Right hindlimb (tissue), 1 donor: ENCODE data around the gene COX6A2.
A peak's percentile ranks its signal among the peaks of the same experiment; 100 is the strongest.
"Not testable (repeated sequence)": the region's sequence is repeated elsewhere in the genome, so short reads cannot be mapped to it uniquely, and the experiment has no call there.

ENCODE experiments used
- DNase-seq: peaks from one replicate; pipeline ENCODE4 v3.0.0-alpha.2; 2018

The COX6A2 gene

DNA sequence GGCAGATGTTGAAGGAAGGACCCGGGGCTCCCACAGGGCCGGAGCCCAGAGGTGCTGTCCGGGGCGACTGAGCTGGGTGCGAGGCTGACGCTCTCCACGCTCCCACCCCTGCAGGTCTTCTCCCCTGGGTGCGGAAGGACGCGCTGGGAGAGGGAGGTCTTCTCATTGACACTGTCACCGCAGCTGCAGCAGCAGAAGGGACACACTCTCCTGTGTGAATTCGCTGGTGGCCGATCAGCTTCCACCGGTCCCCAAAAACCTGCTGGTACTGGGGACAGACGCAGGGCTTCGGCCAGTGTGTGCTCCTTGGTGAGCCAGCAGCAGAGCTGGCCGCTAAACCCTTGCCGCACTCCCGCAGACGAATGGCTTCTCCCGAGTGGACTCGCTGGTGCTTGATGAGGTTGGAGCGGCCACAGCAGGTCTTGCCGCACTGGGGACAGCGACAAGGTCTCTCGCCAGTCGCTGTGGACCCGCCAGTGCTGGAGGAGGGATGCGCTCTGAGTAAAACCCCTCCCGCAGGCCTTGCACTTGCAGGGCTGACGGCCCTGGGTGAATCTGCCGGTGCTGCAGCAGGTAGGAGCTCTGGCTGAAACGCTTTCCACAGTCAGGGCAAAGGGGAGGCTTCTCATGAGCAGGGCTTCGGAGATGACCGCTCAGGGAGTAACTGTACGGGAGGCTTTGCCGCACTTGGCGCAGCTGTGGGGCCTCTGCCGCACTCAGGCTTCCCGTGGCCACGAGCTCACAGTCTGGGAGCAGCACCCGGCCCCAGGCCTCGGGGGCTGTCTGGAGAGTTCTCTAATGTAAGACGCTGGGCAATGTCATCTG, 8.3 kb upstream of the COX6A2 start:
- DNase-seq, result no peak

DNA sequence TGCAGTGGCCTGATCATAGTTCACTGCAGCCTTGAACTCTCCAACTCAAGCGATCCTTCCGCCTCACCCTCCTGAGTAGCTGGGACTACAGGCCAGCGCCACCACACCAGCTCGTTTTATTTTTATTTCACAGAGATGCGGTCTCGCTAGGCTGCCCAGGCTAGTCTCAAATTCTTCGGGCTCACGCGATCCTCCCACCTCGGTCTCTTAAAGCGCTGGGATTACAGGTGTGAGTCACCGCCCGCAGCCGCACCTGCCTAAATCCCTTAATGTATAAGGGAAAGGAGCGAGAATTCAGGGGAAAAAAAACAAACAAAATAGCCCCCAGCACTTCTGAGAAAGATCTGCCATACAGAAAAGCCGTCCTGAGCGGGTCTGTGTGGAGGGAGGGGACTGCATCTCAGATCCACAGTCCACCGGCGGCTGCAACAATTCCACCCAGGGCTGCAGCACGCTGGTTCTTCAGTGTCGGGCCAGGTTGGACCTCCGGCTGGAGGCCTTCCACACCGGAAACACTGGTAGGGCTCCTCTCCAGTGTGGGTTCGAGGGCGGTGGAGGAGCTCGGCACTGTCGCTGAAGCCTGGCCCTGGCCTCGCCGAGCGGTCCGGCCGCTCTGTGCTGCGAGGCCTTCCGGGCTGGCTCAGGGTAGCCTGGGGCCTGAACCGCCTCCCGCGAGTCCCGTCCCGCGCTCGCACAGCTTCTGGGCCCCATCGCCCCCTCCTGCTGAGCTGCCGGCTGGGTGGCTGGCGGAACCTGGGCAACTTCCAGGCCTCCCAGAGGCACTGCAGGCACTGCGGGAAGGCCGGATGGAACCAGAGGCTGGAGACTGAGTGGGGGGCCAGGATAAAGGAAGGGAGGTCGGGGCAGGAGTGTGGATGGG, 7.4 kb upstream of the COX6A2 start:
- no peak for DNase-seq

DNA sequence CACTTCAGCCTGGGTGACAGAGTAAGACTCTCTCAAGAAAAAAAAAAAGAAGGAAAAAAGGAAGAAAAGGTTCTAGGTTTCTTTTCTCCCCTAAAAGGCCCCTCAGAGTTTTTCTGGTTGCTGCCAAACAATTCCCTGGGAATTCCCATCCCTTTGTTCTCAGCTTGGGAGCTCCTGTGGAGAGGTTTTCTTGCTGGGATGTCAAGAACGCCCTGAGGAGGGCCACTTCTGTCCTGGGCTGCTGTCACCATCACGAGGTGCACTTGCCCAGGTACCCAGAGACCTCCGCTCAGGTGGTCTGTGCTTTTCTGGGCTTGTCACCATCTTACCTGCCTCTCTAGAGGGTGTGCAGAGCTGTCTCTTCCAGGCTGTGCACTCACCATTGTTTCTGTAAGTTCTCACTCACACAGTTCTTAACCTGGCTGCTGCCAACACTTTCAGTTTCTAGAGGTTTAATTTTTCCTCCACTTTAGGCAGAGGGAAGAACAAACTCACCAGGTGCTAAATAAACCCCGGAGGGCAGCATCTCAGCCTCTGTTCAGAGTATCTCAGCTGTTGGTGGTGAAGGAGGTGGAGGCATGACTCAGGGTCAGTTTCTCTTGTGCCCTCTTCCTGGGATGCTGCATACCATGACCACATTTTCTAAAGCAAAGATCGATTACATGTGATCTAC, 2.4 kb upstream of the COX6A2 start:
- no peak for DNase-seq

DNA sequence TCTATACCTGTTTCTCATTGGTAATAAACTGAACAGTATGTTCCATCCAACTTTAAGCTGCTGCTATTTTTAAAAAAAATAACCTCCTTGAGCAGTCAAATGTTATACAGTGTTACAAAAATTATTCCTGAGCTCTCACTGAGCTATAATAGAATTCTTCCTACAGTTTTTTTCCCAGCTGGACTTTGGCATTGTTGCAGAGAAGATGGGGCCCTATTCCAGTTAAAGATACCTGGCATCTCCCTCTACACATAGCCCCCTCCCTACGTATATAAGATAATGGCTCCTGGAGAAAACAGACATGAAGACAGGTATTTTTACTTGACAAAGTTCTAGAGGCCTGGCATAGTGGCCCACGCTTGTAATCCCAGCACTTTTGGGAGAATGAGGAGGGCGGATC, 1.6 kb upstream of the COX6A2 start:
- DNase-seq, result no peak

DNA sequence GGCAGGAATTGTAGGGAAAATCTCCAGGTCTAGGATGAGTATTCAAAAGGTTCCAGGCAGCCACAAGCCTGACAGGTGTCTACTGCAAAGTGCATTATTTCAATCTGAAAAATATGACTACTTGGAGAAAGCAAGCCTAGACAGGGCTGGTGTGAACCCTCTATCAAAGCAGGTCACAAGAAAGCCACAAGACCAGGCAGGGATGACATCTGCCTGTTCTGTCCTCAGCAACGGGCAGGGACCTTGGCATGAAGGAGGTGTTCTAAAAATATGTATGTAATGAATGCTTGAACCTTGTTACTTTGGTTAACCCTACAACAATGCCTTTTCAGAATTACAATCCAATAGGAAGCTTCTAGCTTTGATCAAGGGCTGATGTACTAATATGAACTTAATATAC, 1.2 kb upstream of the COX6A2 start:
- DNase-seq, result no peak

DNA sequence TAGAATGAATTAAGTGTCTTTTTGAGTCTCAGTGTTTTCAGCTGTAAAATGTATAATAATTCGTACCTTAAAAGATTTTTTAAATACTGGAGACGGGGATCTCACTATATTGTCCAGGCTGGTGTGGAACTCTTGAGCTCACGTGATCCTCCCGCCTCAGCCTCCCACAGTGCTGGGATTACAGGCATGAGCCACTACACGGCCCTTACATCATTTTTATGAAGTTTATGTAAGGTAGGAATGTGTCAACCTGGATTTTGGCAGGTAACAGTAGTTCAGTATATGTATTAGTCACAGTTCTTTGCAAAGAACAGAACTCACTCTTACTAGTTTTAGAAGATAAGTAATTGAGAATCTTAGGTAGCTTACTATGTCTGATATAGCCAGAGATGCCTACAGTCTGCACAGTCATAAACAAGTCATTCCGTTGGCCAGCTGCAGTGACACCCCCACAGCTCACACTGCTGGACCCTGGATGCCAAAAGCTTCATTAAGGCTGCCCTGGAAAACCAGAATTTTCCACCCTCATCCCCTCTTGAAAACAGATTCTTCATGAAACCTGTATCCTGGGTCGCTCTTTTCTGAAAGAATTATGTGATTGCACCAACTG, 583 bp upstream of the COX6A2 start:
- no peak for DNase-seq

DNA sequence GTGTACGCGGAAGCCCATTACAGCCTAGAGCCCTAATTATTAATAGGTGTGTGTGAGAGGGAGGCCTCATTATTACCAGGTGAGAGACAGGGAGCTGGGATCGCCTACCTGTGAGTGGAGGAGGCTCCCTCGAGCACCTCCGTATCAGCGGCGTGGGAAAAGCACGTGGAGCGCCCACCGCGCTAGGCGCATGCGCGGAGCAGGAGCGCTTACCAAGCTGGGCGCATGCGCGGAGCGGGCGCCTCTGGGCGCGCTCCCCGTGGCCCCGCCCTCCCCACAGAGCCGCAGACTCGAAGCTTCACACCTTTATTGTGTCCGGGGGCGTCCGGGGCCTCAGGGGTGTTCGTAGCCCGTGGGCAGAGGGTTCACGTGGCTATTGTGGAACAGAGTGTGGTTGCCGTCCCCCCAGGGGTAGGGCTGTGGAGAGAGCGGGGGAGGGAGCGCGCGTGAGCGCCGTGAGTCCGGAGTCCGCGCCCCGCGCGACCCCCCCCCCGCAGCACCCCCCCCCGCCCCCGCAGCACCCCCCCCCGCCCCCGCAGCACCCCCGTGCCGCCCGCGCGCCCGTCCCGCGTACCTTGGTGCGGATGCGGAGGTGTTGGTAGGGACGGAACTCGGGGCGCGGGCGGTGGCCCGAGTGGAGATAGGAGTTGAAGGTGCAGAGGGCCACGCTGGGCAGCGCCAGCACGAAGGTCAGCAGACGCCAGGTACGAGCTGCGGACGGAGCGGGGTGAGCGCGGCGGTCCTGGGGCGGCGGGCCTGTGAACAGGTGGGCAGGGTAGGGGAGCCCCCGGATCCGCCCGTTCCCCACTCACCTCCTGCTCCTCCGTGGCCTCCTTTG, 500 bp downstream of the COX6A2 start:
- DNase-seq, result peak; percentile 72

DNA sequence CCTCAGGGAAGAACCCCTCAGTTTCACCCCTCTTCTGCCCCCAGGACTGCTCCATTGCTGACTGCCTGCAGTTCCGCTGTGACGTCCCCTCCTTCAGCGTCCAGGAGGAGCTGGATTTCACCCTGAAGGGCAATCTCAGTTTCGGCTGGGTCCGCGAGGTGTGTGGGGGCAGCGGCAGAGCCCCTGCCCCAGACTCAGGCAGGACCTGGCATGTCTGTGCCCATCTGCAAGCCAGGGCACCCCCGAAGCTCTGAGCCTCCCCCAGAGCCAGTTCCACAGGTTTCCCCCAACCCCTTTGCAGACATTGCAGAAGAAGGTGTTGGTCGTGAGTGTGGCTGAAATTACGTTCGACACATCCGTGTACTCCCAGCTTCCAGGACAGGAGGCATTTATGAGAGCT, 4.4 kb downstream of the COX6A2 start:
- DNase-seq, result no peak

DNA sequence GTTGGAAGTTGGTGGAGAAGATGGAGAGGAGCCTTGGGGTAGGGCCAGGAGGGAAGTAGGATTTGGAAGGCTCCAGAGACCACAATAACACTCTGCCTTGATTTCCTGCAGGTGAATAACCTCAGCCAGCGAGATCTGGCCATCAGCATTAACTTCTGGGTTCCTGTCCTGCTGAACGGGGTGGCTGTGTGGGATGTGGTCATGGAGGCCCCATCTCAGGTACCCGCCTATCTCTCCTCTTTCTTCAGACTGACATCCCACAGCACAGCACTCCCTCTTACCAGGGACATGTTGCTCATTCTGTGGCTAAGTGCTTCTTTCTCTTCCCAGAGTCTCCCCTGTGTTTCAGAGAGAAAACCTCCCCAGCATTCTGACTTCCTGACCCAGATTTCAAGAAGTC, 4.9 kb downstream of the COX6A2 start:
- no peak for DNase-seq

DNA sequence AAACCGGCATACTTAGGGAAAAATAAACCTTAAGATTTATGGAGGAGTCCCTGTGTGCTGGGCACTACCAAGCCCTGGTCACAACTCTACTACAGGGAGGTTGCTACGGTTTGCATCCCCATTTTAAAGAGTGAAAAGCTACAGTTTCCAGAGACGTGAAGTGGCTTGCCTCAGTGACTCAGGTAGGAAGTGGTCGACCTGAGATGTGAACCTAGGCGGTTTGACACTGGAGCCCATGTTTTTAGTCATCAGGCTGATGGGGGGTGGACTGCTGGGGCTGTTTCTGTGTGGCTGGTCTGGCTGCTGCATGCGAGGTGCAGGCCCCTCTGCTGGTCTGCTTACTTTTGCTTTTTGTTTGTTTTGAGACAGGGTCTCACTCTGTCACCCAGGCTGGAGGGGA, 6.6 kb downstream of the COX6A2 start:
- no peak for DNase-seq

DNA sequence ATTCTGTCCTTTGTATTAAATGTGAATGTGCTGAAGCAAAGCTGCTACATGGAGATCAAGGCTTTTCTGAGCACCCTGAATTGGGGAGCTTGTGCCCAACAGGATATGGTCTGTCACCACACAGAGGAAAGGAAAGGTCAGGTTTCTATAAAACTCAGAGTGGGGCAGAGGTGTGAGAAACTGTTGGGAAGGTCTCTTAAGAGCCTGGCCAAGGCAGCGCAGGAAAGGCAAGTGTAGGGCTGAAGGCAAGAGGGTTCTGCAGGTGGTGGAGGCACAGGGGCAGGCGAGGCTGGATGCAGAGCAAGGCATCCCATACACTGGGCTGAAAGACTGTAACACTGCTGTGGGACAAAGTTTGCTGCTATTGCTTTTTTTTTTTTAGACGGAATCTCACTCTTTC, 8.1 kb downstream of the COX6A2 start:
- no peak for DNase-seq

DNA sequence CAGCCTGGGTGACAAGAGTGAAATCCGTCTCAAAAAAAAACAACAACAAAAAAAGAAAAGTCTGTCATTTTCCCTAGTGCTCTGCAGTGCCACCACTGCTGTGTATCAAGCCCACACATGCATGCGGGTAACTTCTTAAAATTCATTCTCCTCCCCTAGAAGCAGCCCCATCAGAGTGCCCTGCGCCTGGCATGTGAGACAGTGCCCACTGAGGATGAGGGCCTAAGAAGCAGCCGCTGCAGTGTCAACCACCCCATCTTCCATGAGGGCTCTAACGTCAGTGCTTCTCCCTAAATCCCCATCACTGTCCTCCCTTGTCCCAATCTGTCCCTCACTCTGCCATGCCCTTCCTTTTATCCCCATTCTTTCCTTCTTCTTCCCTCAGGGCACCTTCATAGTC, 10.2 kb downstream of the COX6A2 start:
- DNase-seq, result no peak

DNA sequence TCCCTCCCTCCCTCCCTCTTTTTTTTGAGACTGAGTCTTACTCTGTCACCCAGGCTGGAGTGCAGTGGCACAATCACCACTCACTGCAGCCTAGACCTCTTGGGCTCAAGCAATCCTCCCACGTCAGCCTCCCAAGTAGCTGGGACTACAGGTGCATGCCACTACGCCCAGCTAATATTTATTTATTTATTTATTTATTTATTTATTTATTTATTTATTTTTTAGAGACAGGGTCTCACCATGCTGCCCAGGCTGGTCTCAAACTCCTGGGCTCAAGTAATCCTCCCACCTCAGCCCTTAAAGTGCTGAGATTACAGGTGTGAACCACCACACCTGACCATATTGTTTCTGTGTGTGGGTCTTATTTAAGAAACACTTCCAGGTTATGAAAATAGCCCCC, 11.1 kb downstream of the COX6A2 start:
- DNase-seq, result not testable (repeated sequence)

DNA sequence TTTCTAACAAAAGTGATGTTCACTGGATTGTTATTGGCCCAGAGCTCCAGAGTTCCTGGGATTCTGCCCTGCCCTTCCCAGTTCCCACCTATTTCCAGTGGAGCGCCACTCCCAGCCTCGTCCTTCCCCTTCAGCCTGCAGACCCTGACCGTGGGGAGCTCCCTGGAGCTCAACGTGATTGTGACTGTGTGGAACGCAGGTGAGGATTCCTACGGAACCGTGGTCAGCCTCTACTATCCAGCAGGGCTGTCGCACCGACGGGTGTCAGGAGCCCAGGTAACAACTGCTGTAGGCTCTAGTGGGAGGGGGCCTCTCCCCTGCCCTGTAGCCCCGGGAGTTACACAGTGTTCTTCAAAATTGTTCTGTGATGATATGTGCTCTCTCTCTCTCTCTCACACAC, 11.8 kb downstream of the COX6A2 start:
- DNase-seq, result no peak

DNA sequence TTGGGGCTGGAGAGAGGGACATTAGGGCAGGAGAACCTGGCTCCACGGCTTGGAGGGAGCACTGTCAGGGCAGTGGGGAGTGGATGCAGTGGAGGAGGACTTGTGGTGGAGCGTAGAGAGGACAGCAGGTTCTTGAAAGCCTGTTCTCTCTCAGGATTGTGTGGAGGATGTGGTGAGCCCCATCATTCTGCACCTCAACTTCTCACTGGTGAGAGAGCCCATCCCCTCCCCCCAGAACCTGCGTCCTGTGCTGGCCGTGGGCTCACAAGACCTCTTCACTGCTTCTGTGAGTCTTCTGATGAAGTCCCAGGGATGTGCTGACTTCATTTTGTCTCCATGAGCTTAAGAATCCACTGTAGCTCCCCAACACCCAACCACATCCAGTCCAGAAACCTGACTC, 13.5 kb downstream of the COX6A2 start:
- no peak for DNase-seq

DNA sequence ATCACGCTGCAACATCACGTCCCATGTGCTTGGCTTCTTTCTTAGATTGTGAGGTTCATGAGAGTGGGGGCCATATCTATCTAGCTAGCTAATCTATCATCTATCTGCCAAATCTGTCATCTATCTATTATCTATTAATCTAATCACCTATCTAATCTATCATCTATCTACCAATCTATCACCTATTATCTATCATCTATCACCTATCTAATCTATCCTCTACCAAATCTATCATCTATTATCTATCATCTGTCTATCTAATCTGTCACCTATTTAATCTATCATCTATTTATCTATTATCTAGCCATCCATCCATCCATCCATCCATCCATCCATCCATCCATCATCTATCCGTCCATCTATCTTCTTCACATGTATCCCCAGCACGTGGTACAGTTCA, 14.2 kb downstream of the COX6A2 start:
- no peak for DNase-seq

DNA sequence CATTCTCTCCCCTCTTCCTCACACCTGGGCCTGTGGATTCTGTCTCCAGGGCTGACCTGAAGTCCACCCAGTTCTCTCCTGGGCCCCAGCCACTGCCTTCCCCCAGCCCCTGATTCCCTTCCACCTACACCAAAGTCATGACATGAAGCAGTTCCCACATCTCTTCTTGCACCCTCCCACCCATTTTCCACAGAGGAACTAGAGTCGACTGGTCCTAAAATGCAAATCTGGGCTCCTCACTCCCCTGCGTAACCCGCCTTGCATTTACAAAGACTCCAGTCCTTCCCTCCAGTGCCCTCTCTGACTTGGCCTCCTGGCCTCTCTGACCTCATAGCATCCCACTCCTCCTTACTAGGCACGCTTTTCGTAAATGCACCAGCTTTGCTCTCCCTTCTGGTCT, 14.8 kb downstream of the COX6A2 start:
- no peak for DNase-seq

DNA sequence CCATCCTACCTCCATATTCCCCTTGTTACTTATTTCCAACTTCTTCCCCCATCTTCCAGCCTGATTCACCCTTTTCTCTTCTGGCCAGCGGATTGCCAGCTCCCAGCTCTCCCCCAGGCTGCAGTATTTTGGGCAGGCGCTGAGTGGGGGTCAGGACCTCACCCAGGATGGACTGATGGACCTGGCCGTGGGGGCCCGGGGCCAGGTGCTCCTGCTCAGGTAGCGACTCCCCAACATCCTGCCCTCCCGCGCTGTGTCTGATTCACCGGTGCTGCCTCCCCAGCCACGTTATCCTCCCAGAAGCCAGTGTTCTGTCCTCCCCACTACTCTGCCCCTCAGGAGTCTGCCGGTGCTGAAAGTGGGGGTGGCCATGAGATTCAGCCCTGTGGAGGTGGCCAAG, 15.4 kb downstream of the COX6A2 start:
- DNase-seq, result no peak

DNA sequence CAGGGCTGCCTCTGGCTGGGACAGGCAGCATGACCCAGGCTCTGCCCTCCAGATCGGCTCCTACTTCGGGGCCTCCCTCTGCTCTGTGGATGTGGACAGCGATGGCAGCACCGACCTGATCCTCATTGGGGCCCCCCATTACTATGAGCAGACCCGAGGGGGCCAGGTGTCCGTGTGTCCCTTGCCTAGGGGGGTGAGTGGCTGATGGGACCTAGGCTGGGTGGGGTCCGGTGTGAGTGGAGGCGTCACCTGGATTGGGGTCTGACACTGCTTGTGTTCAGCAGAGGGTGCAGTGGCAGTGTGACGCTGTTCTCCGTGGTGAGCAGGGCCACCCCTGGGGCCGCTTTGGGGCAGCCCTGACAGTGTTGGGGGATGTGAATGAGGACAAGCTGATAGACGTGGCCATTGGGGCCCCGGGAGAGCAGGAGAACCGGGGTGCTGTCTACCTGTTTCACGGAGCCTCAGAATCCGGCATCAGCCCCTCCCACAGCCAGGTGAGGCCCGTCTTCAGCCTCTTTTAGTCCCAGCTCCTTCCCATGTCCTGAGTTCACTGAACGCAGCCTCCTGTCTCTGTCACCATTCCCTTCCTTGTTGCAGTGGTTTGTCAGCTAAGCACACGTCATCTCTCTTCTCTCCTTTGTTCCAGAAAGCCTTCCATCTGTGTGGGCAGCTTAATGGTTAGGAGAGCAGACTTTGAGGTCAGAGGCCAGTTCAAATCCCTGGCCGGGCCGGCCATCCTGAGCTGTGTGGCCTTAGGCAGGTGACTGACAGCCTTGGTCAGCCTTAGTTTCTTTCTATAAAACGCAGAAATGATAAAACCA, 16.9 kb downstream of the COX6A2 start:
- DNase-seq, result no peak

DNA sequence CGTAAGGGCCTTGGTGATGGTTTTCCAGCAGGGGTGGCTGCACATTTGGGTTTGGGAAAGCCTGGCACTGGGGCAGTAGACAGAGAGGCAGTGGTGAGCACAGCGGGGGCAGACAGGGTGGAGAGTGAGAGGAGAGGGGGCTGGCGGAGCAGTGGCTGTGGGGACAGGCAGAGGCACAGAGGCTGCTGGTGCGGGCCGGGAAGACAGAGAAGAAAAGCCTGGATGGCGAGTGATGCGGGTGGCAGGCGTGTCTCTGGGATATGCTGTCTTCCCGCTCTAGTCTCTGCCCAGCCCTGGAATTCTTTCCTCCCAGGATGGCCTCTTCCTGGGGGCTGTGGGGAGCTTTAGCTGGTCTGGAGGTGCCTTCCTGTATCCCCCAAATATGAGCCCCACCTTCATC, 18.1 kb downstream of the COX6A2 start:
- DNase-seq, result no peak

DNA sequence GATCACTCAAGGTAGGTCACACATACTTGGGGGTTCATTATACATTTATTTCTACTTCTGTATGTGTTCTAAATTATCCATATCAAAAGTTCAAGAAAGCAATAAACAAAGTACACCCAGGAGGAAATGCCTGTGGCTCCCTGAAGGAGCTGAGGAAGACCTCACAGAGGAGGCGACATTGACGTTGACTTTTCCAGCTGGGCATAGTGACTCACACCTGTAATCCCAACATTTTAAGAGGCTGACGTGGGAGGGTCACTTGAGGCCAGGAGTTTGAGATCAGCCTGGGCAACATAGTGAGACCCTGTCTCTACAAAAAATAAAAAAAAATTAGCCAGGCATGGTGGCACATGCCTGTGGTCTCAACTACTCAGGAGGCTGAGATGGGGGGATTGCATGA, 18.7 kb downstream of the COX6A2 start:
- no peak for DNase-seq
